GM12878 (cell line): ENCODE measurements around the gene PAPPA. TPM values are rescaled to one million over a fixed set of nuclear protein-coding genes. Genes with fewer than 3 reads are reported as not detected.

Source experiments
- ATAC-seq: fragments of 200-7000 bp; cut with Tn5 transposase; 3 replicates; pipeline ENCODE4 v1.9.1; 2020; ENCODE audit warnings: mild to moderate bottlenecking, moderate library complexity
- BruUV-seq: library from RNA; stranded (reverse); fragments of 400-500 nt; replicated peaks from 2 replicates; lab custom pipeline; 2021; lab: Mats Ljungman, UMichigan
- CTCF ChIA-PET: fragments of 300-600 bp; sonication (Branson Sonifier 250); formaldehyde crosslinking; extraction: SDS; loops from one replicate; lab custom pipeline; 2021; ENCODE audit warnings: inconsistent platforms; lab: Yijun Ruan, JAX
- POLR2A ChIA-PET: fragments of 350-600 bp; formaldehyde crosslinking; extraction: SDS; loops from one replicate; lab custom pipeline; 2021; ENCODE audit warnings: inconsistent platforms; lab: Charles Lee
- RAD21 ChIA-PET: fragments of 300-600 bp; sonication (Branson Sonifier 250); formaldehyde crosslinking; loops from one replicate; lab custom pipeline; 2023; ENCODE audit warnings: antibody characterized with exemption; ENCODE audit not compliant: unreplicated experiment; lab: Charles Lee
- SMC1A ChIA-PET: fragments of 300-600 bp; sonication (Branson Sonifier 250); formaldehyde crosslinking; loops from one replicate; lab custom pipeline; 2023; ENCODE audit not compliant: unreplicated experiment, uncharacterized antibody; lab: Charles Lee
- DNase-seq: peaks from one replicate; pipeline ENCODE4 v3.0.0-alpha.2; 2011; ENCODE audit warnings: low read depth, low spot score
- FAIRE-seq: peaks from 3 replicates; lab custom pipeline; 2011; peaks lifted over from hg19 to GRCh38; lab: Jason Lieb, UNC
- H2AFZ ChIP-seq: 2 replicates; pipeline ENCODE4 v1.6.0; 2011; ENCODE audit warnings: low read depth, low read length, control low read depth; ENCODE audit not compliant: control insufficient read depth
- H3K27ac ChIP-seq: 2 replicates; pipeline ENCODE4 v1.5.1; 2011; ENCODE audit warnings: control low read depth; ENCODE audit not compliant: control insufficient read depth, insufficient read depth
- H3K27me3 ChIP-seq, 2 experiments: replicated peaks in 1 of 2; 2 replicates each; pipeline versions ENCODE4 v1.6.0 to v1.6.1; 2011; ENCODE audit warnings: low read length in 1 of 2; ENCODE audit not compliant: control insufficient read depth in 2 of 2, insufficient read depth in 2 of 2
- H3K36me3 ChIP-seq, 2 experiments: 2 replicates each; pipeline ENCODE4 v1.5.1; 2011; ENCODE audit warnings: low read length in 1 of 2; ENCODE audit not compliant: control insufficient read depth in 2 of 2, insufficient read depth in 2 of 2
- H3K4me1 ChIP-seq: 2 replicates; pipeline ENCODE4 v1.6.1; 2011; ENCODE audit warnings: mild to moderate bottlenecking, low read length, moderate library complexity, mixed read lengths; ENCODE audit not compliant: control insufficient read depth, insufficient read depth
- H3K4me2 ChIP-seq: 2 replicates; pipeline ENCODE4 v1.6.0; 2011; ENCODE audit warnings: control low read depth; ENCODE audit not compliant: control insufficient read depth, insufficient read depth
- H3K4me3 ChIP-seq: fragments of 200-600 bp; sonication (generic); 2 replicates; pipeline ENCODE4 v1.5.1; 2016
- H3K79me2 ChIP-seq: 2 replicates; pipeline ENCODE4 v1.6.0; 2011; ENCODE audit warnings: low read length; ENCODE audit not compliant: control insufficient read depth, insufficient read depth
- H3K9ac ChIP-seq: 2 replicates; pipeline ENCODE4 v1.8.0; 2011; ENCODE audit warnings: low read length, control low read depth, mixed read lengths; ENCODE audit not compliant: control insufficient read depth, insufficient read depth
- H3K9me3 ChIP-seq: replicated peaks from 3 replicates; pipeline ENCODE4 v1.5.1; 2011; ENCODE audit warnings: mild to moderate bottlenecking, low read length; ENCODE audit not compliant: control insufficient read depth, insufficient read depth
- H4K20me1 ChIP-seq: 2 replicates; pipeline ENCODE4 v1.6.0; 2011; ENCODE audit not compliant: control insufficient read depth, insufficient read depth
- ATF7 ChIP-seq: fragments of 450-650 bp; IDR thresholded peaks from 2 replicates; pipeline ENCODE4 v1.6.1; 2016; ENCODE audit warnings: low read depth, mild to moderate bottlenecking
- E2F4 ChIP-seq: IDR thresholded peaks from 2 replicates; pipeline ENCODE4 v1.6.1; 2012; ENCODE audit warnings: low read depth, low read length, improper control_type of control experiment
- EGR1 ChIP-seq, 2 experiments: IDR thresholded peaks; 1 replicate in 1 of 2; 2 replicates in 1 of 2; pipeline ENCODE4 v1.6.1; 2011 to 2012; ENCODE audit warnings: low read depth in 2 of 2, low read length in 2 of 2, borderline replicate concordance in 1 of 2, mild to moderate bottlenecking in 1 of 2, moderate library complexity in 1 of 2
- FOXK2 ChIP-seq: fragments of 450-650 bp; IDR thresholded peaks from 2 replicates; pipeline ENCODE4 v1.6.1; 2017; ENCODE audit warnings: mild to moderate bottlenecking, moderate library complexity
- HDAC2 ChIP-seq: fragments of 200-600 bp; sonication (generic); IDR thresholded peaks from 2 replicates; pipeline ENCODE4 v1.6.1; 2017
- IKZF1 ChIP-seq: fragments of 450-650 bp; conservative IDR thresholded peaks from 2 replicates; pipeline ENCODE4 v1.6.1; 2017; ENCODE audit warnings: antibody characterized with exemption, mild to moderate bottlenecking
- IKZF2 ChIP-seq, 2 experiments: fragments of 450-650 bp; IDR thresholded peaks; 2 replicates each; pipeline ENCODE4 v1.6.1; 2017; ENCODE audit warnings: mild to moderate bottlenecking in 2 of 2, moderate library complexity in 2 of 2
- KDM1A ChIP-seq: fragments of 200-600 bp; sonication (generic); IDR thresholded peaks from 2 replicates; pipeline ENCODE4 v1.6.1; 2016; ENCODE audit warnings: borderline replicate concordance
- NFXL1 ChIP-seq: fragments of 450-650 bp; IDR thresholded peaks from 2 replicates; pipeline ENCODE4 v1.6.1; 2017; ENCODE audit warnings: antibody characterized with exemption, mild to moderate bottlenecking, borderline replicate concordance
- RB1 ChIP-seq: fragments of 450-650 bp; formaldehyde crosslinking; IDR thresholded peaks from 2 replicates; pipeline ENCODE4 v1.6.1; 2017; ENCODE audit warnings: mild to moderate bottlenecking, borderline replicate concordance
- SMARCA5 ChIP-seq: fragments of 450-650 bp; IDR thresholded peaks from 2 replicates; pipeline ENCODE4 v1.6.1; 2017; ENCODE audit warnings: mild to moderate bottlenecking
- STAT3 ChIP-seq: IDR thresholded peaks from 2 replicates; pipeline ENCODE4 v1.6.1; 2011; ENCODE audit warnings: low read depth, low read length, improper control_type of control experiment
- ZBTB4 ChIP-seq: fragments of 450-650 bp; formaldehyde crosslinking; IDR thresholded peaks from 2 replicates; pipeline ENCODE4 v1.4.0; 2022; ENCODE audit warnings: mild to moderate bottlenecking, moderate library complexity
- WGBS: methylation state at CpG from one replicate; pipeline ENCODE4 v1.1.6; 2016; ENCODE audit warnings: low lambda C conversion rate; ENCODE audit not compliant: insufficient replicate concordance, insufficient coverage; ENCODE audit errors: missing lambda C conversion rate; 5-methylcytosine and 5-hydroxymethylcytosine counted together
- in situ Hi-C: fragments of 300-500 bp; cut with MboI; formaldehyde crosslinking; loops from 9 replicates; pipeline ENCODE4 v1.14.3; 2018; ENCODE audit warnings: mixed read lengths
- intact Hi-C: fragments of 100-400 bp; cut with micrococcal nuclease; formaldehyde crosslinking; loops from one replicate; pipeline ENCODE4 v1.14.2; 2022; ENCODE audit not compliant: unreplicated experiment
- polyA plus RNA-seq, 11 experiments: library from polyadenylated mRNA; depleted of rRNA in 4 of 11; unstranded in 6 of 11; stranded (reverse) in 5 of 11; fragments of >200 nt; fragmentation: Nextera tagmentation in 4 of 11; fragmentation: Illumina TruSeq in 1 of 11; extraction: Ambion mirVana in 4 of 11; extraction: Trizol in 1 of 11; gene quantifications; 1 replicate in 1 of 11; 2 replicates in 10 of 11; pipeline versions ENCODE4 v1.2.1 to v1.2.3, GENCODE V29; 2011 to 2016; ENCODE audit warnings: inconsistent platforms in 2 of 11, missing spikeins in 2 of 11, low read depth in 1 of 11
- total RNA-seq, 4 experiments: library from RNA; depleted of rRNA in 3 of 4; stranded (reverse); fragments of >200 nt in 3 of 4; fragmentation: Illumina TruSeq in 1 of 4; extraction: Trizol in 1 of 4; gene quantifications; 2 replicates each; pipeline versions ENCODE4 v1.2.1 to v1.2.3, GENCODE V29; 2013 to 2021

The PAPPA gene
- total and polyA plus RNA-seq, 10 of the 15 experiments (the other 5 are each of a cell fraction or from before 2014, with no cell fraction given), result under 0.01 to 0.19 (median 0.02) TPM; not detected in 4

- POLR2A ChIA-PET, result no interaction called here
- SMC1A ChIA-PET, result interaction anchor here (1.1 to 1.6 kb wide), 3 partner anchors 11 to 22 kb away, joined by 3 to 5 read pairs (median 4); no protein-coding TSS in a partner anchor
- no peaks in the 10 kb centered on the region for H3K27me3 ChIP-seq
- H3K4me1 ChIP-seq, result no peaks in the 10 kb centered on the region
- no peak overlapping the region for H2AFZ ChIP-seq
- intact Hi-C loops (no loop called here), in situ Hi-C loops (no loop called here)
- BruUV-seq, result no TSS peak
- DNase-seq (no peak), ATAC-seq (no peak)
- no peaks in the 10 kb centered on the region for H3K79me2 ChIP-seq
- H3K27ac ChIP-seq, result no peak overlapping the region
- H3K9ac ChIP-seq, result no peak overlapping the region
- no peaks in the 10 kb centered on the region for H3K36me3 ChIP-seq
- no peaks in the 10 kb centered on the region for H3K9me3 ChIP-seq
- CTCF ChIA-PET, result no interaction called here
- no peak overlapping the region for H3K4me2 ChIP-seq
- no peak for TF ChIP-seq FOXK2
- no peak for TF ChIP-seq HDAC2
- no peak for TF ChIP-seq EGR1 (IDR thresholded peaks at IDR 0.05; ENCODE audit: borderline replicate concordance in 1 of 2, low read depth in 2 of 2, low read length in 2 of 2)
- TF ChIP-seq RB1, result no peak
- TF ChIP-seq KDM1A, result no peak
- no peak for TF ChIP-seq IKZF2 (IDR thresholded peaks at IDR 0.05)
- TF ChIP-seq, all 136 proteins: peak for 0
- RAD21 ChIA-PET, result no interaction called here
- no peak for FAIRE-seq
- Histone ChIP-seq H4K20me1 (no peaks in the 10 kb centered on the region), H3K4me3 (no peak overlapping the region)
- WGBS, result 75% methylated on average over 5 of the region's 5 CpGs
Observed at GRCh38 chr9:116422119-116422979, 268.8 kb downstream of the PAPPA start.

GRCh38 chr9:116423149-116423548 is 269.6 kb downstream of the PAPPA start:
- Histone ChIP-seq H3K9ac (no peak overlapping the region), H3K79me2 (no peaks in the 10 kb centered on the region), H2AFZ (no peak overlapping the region), H3K9me3 (no peaks in the 10 kb centered on the region), H3K36me3 (no peaks in the 10 kb centered on the region), H3K27ac (no peak overlapping the region), H3K4me3 (no peak overlapping the region), H3K4me1 (no peaks in the 10 kb centered on the region), H4K20me1 (no peaks in the 10 kb centered on the region), H3K27me3 (no peaks in the 10 kb centered on the region), H3K4me2 (no peak overlapping the region)
- in situ Hi-C loops, result no loop called here
- ChIA-PET RAD21 (no interaction called here), POLR2A (no interaction called here), CTCF (no interaction called here), SMC1A (interaction anchor here (1.1 to 1.6 kb wide), 3 partner anchors 11 to 21 kb away, joined by 3 to 5 read pairs (median 4); no protein-coding TSS in a partner anchor)
- no peak for DNase-seq
- intact Hi-C loops, result no loop called here
- ATAC-seq, result no peak
- 100% methylated on average over 1 of the region's 1 CpG for WGBS
- no peak for FAIRE-seq
- no TSS peak for BruUV-seq
- TF ChIP-seq E2F4 (no peak), STAT3 (no peak), NFXL1 (no peak), ZBTB4 (CRISPR knock-in tag) (no peak), ATF7 (no peak), IKZF1 (no peak), SMARCA5 (no peak)
